Liver (tissue), 9 donors: ENCODE data around the gene DMRTC2. TPM values are rescaled to one million over a fixed set of nuclear protein-coding genes. Genes with fewer than 3 reads are reported as not detected.

ENCODE experiments used
- DNase-seq: peaks from one replicate; pipeline ENCODE4 v3.0.0-alpha.2; 2017; ENCODE audit warnings: low spot score
- H3K27ac ChIP-seq, 2 donors: one replicate each; pipeline ENCODE4 v1.7.0; 2013; ENCODE audit warnings: inconsistent platforms in 2 of 2, low read length in 2 of 2, control low read depth in 1 of 2, low read depth in 1 of 2, mild to moderate bottlenecking in 1 of 2
- H3K27me3 ChIP-seq, 4 donors: one replicate each; pipeline versions ENCODE4 v1.6.1 to v1.7.0; 2013; ENCODE audit warnings: low read length in 3 of 4, inconsistent platforms in 1 of 4, mild to moderate bottlenecking in 1 of 4, moderate library complexity in 1 of 4; ENCODE audit not compliant: control insufficient read depth in 4 of 4, insufficient read depth in 4 of 4
- H3K36me3 ChIP-seq, 4 donors: one replicate each; pipeline versions ENCODE4 v1.6.1 to v1.7.0; 2013; ENCODE audit warnings: low read length in 3 of 4, mild to moderate bottlenecking in 3 of 4, low read depth in 1 of 4, moderate library complexity in 1 of 4; ENCODE audit not compliant: control insufficient read depth in 4 of 4, insufficient read depth in 3 of 4
- H3K4me1 ChIP-seq, 4 donors: one replicate each; pipeline versions ENCODE4 v1.6.1 to v1.7.0; 2013; ENCODE audit warnings: low read length in 3 of 4, mild to moderate bottlenecking in 3 of 4, moderate library complexity in 1 of 4; ENCODE audit not compliant: control insufficient read depth in 4 of 4, insufficient read depth in 4 of 4
- H3K4me3 ChIP-seq, 3 donors: one replicate each; pipeline versions ENCODE4 v1.6.1 to v1.7.0; 2013; ENCODE audit warnings: low read length in 3 of 3, control low read depth in 1 of 3, low read depth in 1 of 3, mild to moderate bottlenecking in 1 of 3
- H3K9ac ChIP-seq, 2 donors: one replicate each; pipeline ENCODE4 v1.7.0; 2013; ENCODE audit warnings: low read length in 2 of 2, mild to moderate bottlenecking in 2 of 2, moderate library complexity in 2 of 2, control low read depth in 1 of 2, low read depth in 1 of 2
- H3K9me3 ChIP-seq, 4 donors: one replicate each; pipeline versions ENCODE4 v1.6.1 to v1.7.0; 2013; ENCODE audit warnings: low read length in 3 of 4; ENCODE audit not compliant: control insufficient read depth in 4 of 4
- EGR1 ChIP-seq, 2 donors: IDR thresholded peaks; 2 replicates each; pipeline ENCODE4 v1.6.1; 2016 to 2018; ENCODE audit warnings: antibody characterized with exemption in 2 of 2, low read depth in 2 of 2
- FOXA1 ChIP-seq: IDR thresholded peaks from 2 replicates; pipeline ENCODE4 v1.6.1; 2016; ENCODE audit warnings: antibody characterized with exemption
- FOXA2 ChIP-seq: IDR thresholded peaks from 2 replicates; pipeline ENCODE4 v1.6.1; 2016; ENCODE audit warnings: antibody characterized with exemption
- GABPA ChIP-seq, 2 donors: IDR thresholded peaks in 1 of 2; conservative IDR thresholded peaks in 1 of 2; 2 replicates each; pipeline ENCODE4 v1.6.1; 2016; ENCODE audit warnings: antibody characterized with exemption in 2 of 2, mild to moderate bottlenecking in 1 of 2, moderate library complexity in 1 of 2
- HNF4A ChIP-seq, 2 donors: conservative IDR thresholded peaks; 2 replicates each; pipeline ENCODE4 v1.6.1; 2016; ENCODE audit warnings: antibody characterized with exemption in 2 of 2, mild to moderate bottlenecking in 2 of 2
- HNF4G ChIP-seq: IDR thresholded peaks from 2 replicates; pipeline ENCODE4 v1.6.1; 2016; ENCODE audit warnings: antibody characterized with exemption
- NR2F2 ChIP-seq: IDR thresholded peaks from 2 replicates; pipeline ENCODE4 v1.6.1; 2016; ENCODE audit warnings: antibody characterized with exemption
- RAD21 ChIP-seq, 2 donors: IDR thresholded peaks; 2 replicates each; pipeline ENCODE4 v1.6.1; 2016; ENCODE audit warnings: antibody characterized with exemption in 2 of 2, mild to moderate bottlenecking in 2 of 2
- RXRA ChIP-seq, 2 donors: IDR thresholded peaks; 2 replicates each; pipeline ENCODE4 v1.6.1; 2017 to 2018; ENCODE audit warnings: antibody characterized with exemption in 2 of 2, mild to moderate bottlenecking in 1 of 2
- SP1 ChIP-seq: IDR thresholded peaks from 2 replicates; pipeline ENCODE4 v1.6.1; 2018; ENCODE audit warnings: antibody characterized with exemption, mild to moderate bottlenecking
- TAF1 ChIP-seq: conservative IDR thresholded peaks from 2 replicates; pipeline ENCODE4 v1.6.1; 2016; ENCODE audit warnings: antibody characterized with exemption, mild to moderate bottlenecking
- YY1 ChIP-seq: IDR thresholded peaks from 2 replicates; pipeline ENCODE4 v1.6.1; 2016; ENCODE audit warnings: antibody characterized with exemption, mild to moderate bottlenecking
- WGBS: extraction: QIAGEN DNeasy Blood & Tissue Kit; methylation state at CpG from one replicate; pipeline ENCODE4 v1.1.7; 2013; 5-methylcytosine and 5-hydroxymethylcytosine counted together
- polyA plus RNA-seq, 2 donors: library from polyadenylated mRNA; stranded (reverse) in 1 of 2; unstranded in 1 of 2; fragments of 200-250 nt in 1 of 2; fragments of >200 nt in 1 of 2; fragmentation: Nextera tagmentation in 1 of 2; extraction: Ambion mirVana in 1 of 2; gene quantifications; one replicate each; pipeline versions ENCODE4 v1.2.1 to v1.2.3, GENCODE V29; 2013 to 2015
- total RNA-seq, 2 donors: library from RNA; depleted of rRNA; stranded (reverse); fragments of >200 nt; gene quantifications; one replicate each; pipeline ENCODE4 v1.2.3, GENCODE V29; 2014
- TF ChIP-seq, protein P1 (sequence below): fragments of 150-350 bp; IDR thresholded peaks from 2 replicates; pipeline ENCODE4 v1.5.1; 2017; ENCODE audit warnings: improper control_type of control experiment, low read depth, low read length; ENCODE audit not compliant: missing input control
- TF ChIP-seq, protein P2 (sequence below): IDR thresholded peaks from 2 replicates; pipeline ENCODE4 v1.6.1; 2016; ENCODE audit warnings: antibody characterized with exemption
- TF ChIP-seq, protein P3 (sequence below): IDR thresholded peaks from 2 replicates; pipeline ENCODE4 v1.6.1; 2016; ENCODE audit warnings: antibody characterized with exemption
- donor health status: healthy.
- donor health status: healthy.
- donor health status: healthy.
- donor health status: healthy.
- donor health status: healthy.

Gene DMRTC2
- total and polyA plus RNA-seq, 4 donors = not detected

DNA sequence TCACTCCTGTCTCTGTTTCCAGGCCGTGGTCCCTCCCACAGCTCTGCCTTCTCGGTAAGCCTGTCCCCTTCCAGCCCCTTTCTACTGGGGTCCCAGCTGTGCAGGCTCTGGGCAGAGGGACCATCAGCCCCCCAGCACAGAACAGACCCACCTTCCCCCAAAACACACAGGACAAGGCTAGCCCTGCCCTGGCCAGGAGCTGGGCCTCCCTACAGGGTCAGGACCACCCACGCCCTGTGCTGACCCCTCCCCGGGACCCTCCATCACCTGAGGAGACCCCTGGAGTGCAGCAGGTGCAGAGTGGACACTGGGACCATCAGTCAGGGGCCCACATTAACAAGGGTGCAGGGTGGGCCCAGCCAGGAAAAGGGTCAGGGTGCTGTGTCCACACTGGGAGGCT is 34.5 kb upstream of the DMRTC2 start:
- peak overlapping the region; percentile 47 to 70 for H3K27ac ChIP-seq
- no peak for DNase-seq
- H3K27me3 ChIP-seq = peaks cover 0 to 2% (median 0%) of the 10 kb centered on the region in 4 donors
- WGBS = 57% methylated on average over 4 of the region's 4 CpGs
- TF ChIP-seq YY1 (no peak), RAD21 (IDR thresholded peaks at IDR 0.05) (no peak), EGR1 (IDR thresholded peaks at IDR 0.05; ENCODE audit: low read depth in 2 of 2) (no peak), RXRA (IDR thresholded peaks at IDR 0.05) (no peak), SP1 (no peak)
- TF ChIP-seq, protein P1, sequence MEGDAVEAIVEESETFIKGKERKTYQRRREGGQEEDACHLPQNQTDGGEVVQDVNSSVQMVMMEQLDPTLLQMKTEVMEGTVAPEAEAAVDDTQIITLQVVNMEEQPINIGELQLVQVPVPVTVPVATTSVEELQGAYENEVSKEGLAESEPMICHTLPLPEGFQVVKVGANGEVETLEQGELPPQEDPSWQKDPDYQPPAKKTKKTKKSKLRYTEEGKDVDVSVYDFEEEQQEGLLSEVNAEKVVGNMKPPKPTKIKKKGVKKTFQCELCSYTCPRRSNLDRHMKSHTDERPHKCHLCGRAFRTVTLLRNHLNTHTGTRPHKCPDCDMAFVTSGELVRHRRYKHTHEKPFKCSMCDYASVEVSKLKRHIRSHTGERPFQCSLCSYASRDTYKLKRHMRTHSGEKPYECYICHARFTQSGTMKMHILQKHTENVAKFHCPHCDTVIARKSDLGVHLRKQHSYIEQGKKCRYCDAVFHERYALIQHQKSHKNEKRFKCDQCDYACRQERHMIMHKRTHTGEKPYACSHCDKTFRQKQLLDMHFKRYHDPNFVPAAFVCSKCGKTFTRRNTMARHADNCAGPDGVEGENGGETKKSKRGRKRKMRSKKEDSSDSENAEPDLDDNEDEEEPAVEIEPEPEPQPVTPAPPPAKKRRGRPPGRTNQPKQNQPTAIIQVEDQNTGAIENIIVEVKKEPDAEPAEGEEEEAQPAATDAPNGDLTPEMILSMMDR = no peak
- H3K4me1 ChIP-seq = peaks cover 0 to 3% (median 0%) of the 10 kb centered on the region in 4 donors
- no peaks in the 10 kb centered on the region for H3K9me3 ChIP-seq
- H3K9ac ChIP-seq = no peak overlapping the region
- H3K4me3 ChIP-seq = no peak overlapping the region
- no peaks in the 10 kb centered on the region for H3K36me3 ChIP-seq

DNA sequence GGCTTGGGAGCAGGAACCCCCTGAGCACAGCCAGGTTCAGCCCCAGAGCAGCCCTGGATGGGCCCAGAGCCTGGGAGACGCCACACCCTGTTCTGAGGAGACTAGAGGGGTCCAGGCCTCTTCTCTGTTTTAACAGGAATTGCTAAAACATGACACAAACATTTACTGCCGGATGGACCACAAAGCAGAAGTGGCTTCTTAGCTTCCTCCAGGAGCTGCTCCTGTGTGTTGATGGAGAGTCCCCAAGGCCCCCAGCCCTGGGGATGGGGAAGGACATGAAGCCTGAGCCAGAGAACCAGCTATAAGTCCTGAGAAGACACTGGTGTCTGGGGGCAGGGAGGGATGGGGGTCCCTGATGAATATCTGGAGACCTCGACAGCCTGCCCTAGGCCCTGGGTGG is 33.8 kb upstream of the DMRTC2 start:
- 62% methylated on average over 3 of the region's 3 CpGs for WGBS
- Histone ChIP-seq H3K9ac (no peak overlapping the region), H3K27me3 (peaks cover 0 to 2% (median 0%) of the 10 kb centered on the region in 4 donors), H3K4me3 (no peak overlapping the region), H3K36me3 (no peaks in the 10 kb centered on the region), H3K4me1 (peaks cover 0 to 3% (median 0%) of the 10 kb centered on the region in 4 donors), H3K9me3 (no peaks in the 10 kb centered on the region), H3K27ac (peak overlapping the region in 1 of 2 donors; percentile 70)
- no peak for DNase-seq
- TF ChIP-seq YY1 (no peak), HNF4G (no peak), GABPA (IDR thresholded peaks at IDR 0.05 in 1 of 2, conservative IDR thresholded peaks at IDR 0.05 in 1 of 2) (no peak), RXRA (IDR thresholded peaks at IDR 0.05) (no peak), NR2F2 (no peak), HNF4A (conservative IDR thresholded peaks at IDR 0.05) (no peak), TAF1 (no peak), FOXA2 (no peak), RAD21 (IDR thresholded peaks at IDR 0.05) (no peak), FOXA1 (no peak)
- TF ChIP-seq, protein P1 = no peak
- TF ChIP-seq, protein P2, sequence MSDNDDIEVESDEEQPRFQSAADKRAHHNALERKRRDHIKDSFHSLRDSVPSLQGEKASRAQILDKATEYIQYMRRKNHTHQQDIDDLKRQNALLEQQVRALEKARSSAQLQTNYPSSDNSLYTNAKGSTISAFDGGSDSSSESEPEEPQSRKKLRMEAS = no peak

DNA sequence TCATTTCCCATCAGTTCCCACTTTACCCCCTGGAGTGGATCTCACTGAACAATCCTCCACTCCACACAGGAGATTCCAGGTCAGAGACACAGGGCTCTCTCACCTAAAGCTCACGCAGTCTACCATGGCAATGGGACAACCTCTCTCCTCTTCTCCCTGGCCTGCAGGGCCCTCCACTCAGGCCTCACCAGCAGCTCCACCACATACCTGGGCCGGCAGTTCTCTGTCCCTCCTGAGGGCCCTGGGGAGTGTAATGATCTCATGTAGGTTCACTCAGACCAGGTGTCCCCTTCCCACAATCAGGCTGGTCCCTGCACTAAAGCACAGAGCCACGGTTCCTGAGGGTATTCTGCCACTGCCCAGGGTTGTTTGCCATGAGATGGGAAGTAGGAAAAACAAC is 32.9 kb upstream of the DMRTC2 start:
- peaks cover 0 to 2% (median 0%) of the 10 kb centered on the region in 4 donors for H3K27me3 ChIP-seq
- no peaks in the 10 kb centered on the region for H3K9me3 ChIP-seq
- DNase-seq = no peak
- WGBS = 63% methylated on average over 3 of the region's 3 CpGs
- TF ChIP-seq HNF4A (conservative IDR thresholded peaks at IDR 0.05) = no peak
- no peak for TF ChIP-seq FOXA2
- TF ChIP-seq RXRA (IDR thresholded peaks at IDR 0.05) = no peak
- no peak for TF ChIP-seq YY1
- no peak for TF ChIP-seq FOXA1
- TF ChIP-seq, protein P3, sequence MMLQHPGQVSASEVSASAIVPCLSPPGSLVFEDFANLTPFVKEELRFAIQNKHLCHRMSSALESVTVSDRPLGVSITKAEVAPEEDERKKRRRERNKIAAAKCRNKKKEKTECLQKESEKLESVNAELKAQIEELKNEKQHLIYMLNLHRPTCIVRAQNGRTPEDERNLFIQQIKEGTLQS = no peak
- no peak for TF ChIP-seq SP1
- no peak for TF ChIP-seq EGR1 (IDR thresholded peaks at IDR 0.05; ENCODE audit: low read depth in 2 of 2)
- no peak for TF ChIP-seq HNF4G
- TF ChIP-seq NR2F2 = no peak
- peaks cover 0 to 3% (median 0%) of the 10 kb centered on the region in 4 donors for H3K4me1 ChIP-seq
- no peaks in the 10 kb centered on the region for H3K36me3 ChIP-seq
- no peak overlapping the region for H3K27ac ChIP-seq
- H3K4me3 ChIP-seq = no peak overlapping the region
- no peak overlapping the region for H3K9ac ChIP-seq
